Natural killer cell treated with Interleukin-12 subunit alpha and Interleukin-12 subunit beta and Interleukin-15 and Interleukin-18, amount 100 ng/mL, for 72 hours (primary cell): Measurements from ENCODE around the gene PGAP1. TPM values are rescaled to one million over a fixed set of nuclear protein-coding genes. Genes with fewer than 3 reads are reported as not detected.

ENCODE experiments used
- ATAC-seq, 2 donors: fragments of 150-1000 bp; cut with Tn5 transposase in 1 of 2; sonication (Bioruptor Pico), chemical (Tn5 transposase) in 1 of 2; 2 replicates each; pipeline ENCODE4 v1.10.0; 2021
- DNase-seq: peaks from one replicate; pipeline ENCODE4 v3.0.0; 2022; ENCODE audit warnings: low spot score
- H3K27ac Mint-ChIP-seq, 2 donors: 1 replicate in 1 of 2; 2 replicates in 1 of 2; pipeline ENCODE4 v1.8.0; 2022; ENCODE audit warnings: mixed read lengths in 2 of 2, mild to moderate bottlenecking in 1 of 2, moderate library complexity in 1 of 2
- H3K27me3 Mint-ChIP-seq, 2 donors: 1 replicate in 1 of 2; 2 replicates in 1 of 2; pipeline ENCODE4 v1.8.0; 2022; ENCODE audit warnings: mixed read lengths in 2 of 2
- H3K36me3 Mint-ChIP-seq: one replicate; pipeline ENCODE4 v1.8.0; 2022; ENCODE audit warnings: mixed read lengths
- H3K4me1 Mint-ChIP-seq, 2 donors: 1 replicate in 1 of 2; 2 replicates in 1 of 2; pipeline ENCODE4 v1.8.0; 2022; ENCODE audit warnings: low read depth in 2 of 2, mixed read lengths in 2 of 2, mild to moderate bottlenecking in 1 of 2
- H3K4me3 Mint-ChIP-seq: one replicate; pipeline ENCODE4 v1.8.0; 2022; ENCODE audit warnings: mixed read lengths
- H3K9me3 Mint-ChIP-seq: 2 replicates; pipeline ENCODE4 v1.8.0; 2022; ENCODE audit warnings: mixed read lengths
- total RNA-seq, 2 donors: library from RNA; stranded (reverse); gene quantifications; one replicate each; pipeline ENCODE4 v1.2.3, GENCODE V29; 2022

Gene PGAP1
- total RNA-seq, 2 donors from 2014 or later: 11.6 to 65.0 TPM

GRCh38 chr2:196840171-196840570, 86.3 kb downstream of the PGAP1 start:
- peaks cover 5% of the 10 kb centered on the region for H3K36me3 Mint-ChIP-seq
- peaks cover 0 to under 1% of the 10 kb centered on the region in 2 donors for H3K4me1 Mint-ChIP-seq
- no peak overlapping the region for H3K27ac Mint-ChIP-seq
- H3K9me3 Mint-ChIP-seq: no peaks in the 10 kb centered on the region
- no peak for DNase-seq
- no peak for ATAC-seq
- H3K4me3 Mint-ChIP-seq: no peak overlapping the region
- H3K27me3 Mint-ChIP-seq: no peaks in the 10 kb centered on the region

- no peak for DNase-seq
- Mint-ChIP-seq H3K4me3 (no peak overlapping the region), H3K27me3 (no peaks in the 10 kb centered on the region), H3K36me3 (peaks cover 5% of the 10 kb centered on the region), H3K9me3 (no peaks in the 10 kb centered on the region), H3K4me1 (no peaks in the 10 kb centered on the region), H3K27ac (no peak overlapping the region)
- ATAC-seq: no peak
Measured at GRCh38 chr2:196839574-196839973, 86.9 kb downstream of the PGAP1 start.

- Mint-ChIP-seq H3K36me3 (peaks cover 5% of the 10 kb centered on the region), H3K27me3 (no peaks in the 10 kb centered on the region), H3K27ac (no peak overlapping the region), H3K4me3 (no peak overlapping the region), H3K9me3 (no peaks in the 10 kb centered on the region), H3K4me1 (no peaks in the 10 kb centered on the region)
- no peak for DNase-seq
- no peak for ATAC-seq
Measured at GRCh38 chr2:196836440-196836839, 90.1 kb downstream of the PGAP1 start.

- Mint-ChIP-seq H3K27ac (no peak overlapping the region), H3K27me3 (peaks cover 6 to 9% of the 10 kb centered on the region in 2 donors), H3K4me1 (peaks cover 0 to 4% of the 10 kb centered on the region in 2 donors), H3K36me3 (no peaks in the 10 kb centered on the region), H3K9me3 (no peaks in the 10 kb centered on the region), H3K4me3 (no peak overlapping the region)
- no peak for ATAC-seq
- DNase-seq: no peak
Measured at GRCh38 chr2:196830701-196831100, 95.8 kb downstream of the PGAP1 start.

GRCh38 chr2:196827356-196827755, 99.2 kb downstream of the PGAP1 start:
- Mint-ChIP-seq H3K4me3 (no peak overlapping the region), H3K4me1 (peaks cover 0 to 4% of the 10 kb centered on the region in 2 donors), H3K27me3 (peaks cover 26 to 28% of the 10 kb centered on the region in 2 donors), H3K36me3 (no peaks in the 10 kb centered on the region), H3K9me3 (no peaks in the 10 kb centered on the region), H3K27ac (no peak overlapping the region)
- DNase-seq: no peak
- ATAC-seq: no peak

GRCh38 chr2:196823750-196824522, 102.6 kb downstream of the PGAP1 start:
- H3K27ac Mint-ChIP-seq: no peak overlapping the region
- peaks cover 0 to 4% of the 10 kb centered on the region in 2 donors for H3K4me1 Mint-ChIP-seq
- ATAC-seq: no peak
- no peak overlapping the region for H3K4me3 Mint-ChIP-seq
- H3K27me3 Mint-ChIP-seq: peaks cover 37 to 43% of the 10 kb centered on the region in 2 donors
- H3K9me3 Mint-ChIP-seq: peaks cover 3% of the 10 kb centered on the region
- H3K36me3 Mint-ChIP-seq: peaks cover 7% of the 10 kb centered on the region
- no peak for DNase-seq

GRCh38 chr2:196821195-196821594, 105.3 kb downstream of the PGAP1 start:
- Mint-ChIP-seq H3K27ac (no peak overlapping the region), H3K9me3 (peaks cover 8% of the 10 kb centered on the region), H3K4me3 (no peak overlapping the region), H3K36me3 (peaks cover 16% of the 10 kb centered on the region), H3K4me1 (no peaks in the 10 kb centered on the region), H3K27me3 (peaks cover 33 to 41% of the 10 kb centered on the region in 2 donors)
- ATAC-seq: no peak
- no peak for DNase-seq

- H3K4me3 Mint-ChIP-seq: no peak within 1 kb of the TSS
- DNase-seq (no peak), ATAC-seq (no peak)
- peaks cover 0 to 5% of the 10 kb centered on the region in 2 donors for H3K4me1 Mint-ChIP-seq
- H3K36me3 Mint-ChIP-seq: peaks cover 6% of the 10 kb centered on the region
- peaks cover 34 to 52% of the 10 kb centered on the region in 2 donors for H3K27me3 Mint-ChIP-seq
- H3K9me3 Mint-ChIP-seq: no peaks in the 10 kb centered on the region
- H3K27ac Mint-ChIP-seq: no peak within 1 kb of the TSS
Measured at GRCh38 chr2:196809260-196809659, 117.2 kb downstream of the PGAP1 start, which contains the start of gene C2orf66. TSS of gene C2orf66 (minus strand) at chr2:196809355. CDS start at chr2:196809336, 19 bp downstream.

GRCh38 chr2:196808083-196808665, 118.3 kb downstream of the PGAP1 start:
- H3K36me3 Mint-ChIP-seq: no peaks in the 10 kb centered on the region
- no peak overlapping the region for H3K27ac Mint-ChIP-seq
- no peaks in the 10 kb centered on the region for H3K9me3 Mint-ChIP-seq
- H3K4me3 Mint-ChIP-seq: no peak overlapping the region
- peaks cover 0 to 2% of the 10 kb centered on the region in 2 donors for H3K4me1 Mint-ChIP-seq
- DNase-seq: no peak
- no peak for ATAC-seq
- peaks cover 40 to 48% of the 10 kb centered on the region in 2 donors for H3K27me3 Mint-ChIP-seq

GRCh38 chr2:196804381-196804780, 122.1 kb downstream of the PGAP1 start:
- DNase-seq (no peak), ATAC-seq (no peak)
- no peak overlapping the region for H3K27ac Mint-ChIP-seq
- H3K4me3 Mint-ChIP-seq: no peak overlapping the region
- no peaks in the 10 kb centered on the region for H3K36me3 Mint-ChIP-seq
- H3K9me3 Mint-ChIP-seq: no peaks in the 10 kb centered on the region
- peaks cover 0 to 5% of the 10 kb centered on the region in 2 donors for H3K4me1 Mint-ChIP-seq
- peaks cover 20 to 36% of the 10 kb centered on the region in 2 donors for H3K27me3 Mint-ChIP-seq

- ATAC-seq (no peak), DNase-seq (no peak)
- peaks cover 13 to 30% of the 10 kb centered on the region in 2 donors for H3K27me3 Mint-ChIP-seq
- peaks cover 1 to 3% of the 10 kb centered on the region in 2 donors for H3K4me1 Mint-ChIP-seq
- H3K9me3 Mint-ChIP-seq: no peaks in the 10 kb centered on the region
- H3K27ac Mint-ChIP-seq: no peak overlapping the region
- H3K36me3 Mint-ChIP-seq: peaks cover under 1% of the 10 kb centered on the region
- H3K4me3 Mint-ChIP-seq: no peak overlapping the region
Measured at GRCh38 chr2:196802401-196802800, 124.1 kb downstream of the PGAP1 start.

GRCh38 chr2:196801674-196802261, 124.7 kb downstream of the PGAP1 start:
- ATAC-seq: no peak
- H3K27me3 Mint-ChIP-seq: peaks cover 11 to 30% of the 10 kb centered on the region in 2 donors
- H3K4me1 Mint-ChIP-seq: peaks cover 4 to 8% of the 10 kb centered on the region in 2 donors
- no peak for DNase-seq
- no peaks in the 10 kb centered on the region for H3K9me3 Mint-ChIP-seq
- H3K4me3 Mint-ChIP-seq: no peak overlapping the region
- H3K36me3 Mint-ChIP-seq: peaks cover 6% of the 10 kb centered on the region
- H3K27ac Mint-ChIP-seq: no peak overlapping the region

- peaks cover 9% of the 10 kb centered on the region for H3K36me3 Mint-ChIP-seq
- peaks cover 3 to 19% of the 10 kb centered on the region in 2 donors for H3K27me3 Mint-ChIP-seq
- no peaks in the 10 kb centered on the region for H3K9me3 Mint-ChIP-seq
- ATAC-seq: no peak
- DNase-seq: no peak
- H3K27ac Mint-ChIP-seq: peak overlapping the region; percentile 90 to 98
- H3K4me3 Mint-ChIP-seq: peak overlapping the region; percentile 93
- peaks cover 10% of the 10 kb centered on the region in 2 donors for H3K4me1 Mint-ChIP-seq
Measured at GRCh38 chr2:196798980-196799379, 127.5 kb downstream of the PGAP1 start.

GRCh38 chr2:196792865-196793264, 133.6 kb downstream of the PGAP1 start:
- Mint-ChIP-seq H3K9me3 (no peaks in the 10 kb centered on the region), H3K4me1 (peaks cover 7 to 10% of the 10 kb centered on the region in 2 donors), H3K4me3 (no peak overlapping the region), H3K27me3 (no peaks in the 10 kb centered on the region), H3K27ac (no peak overlapping the region), H3K36me3 (peaks cover 25% of the 10 kb centered on the region)
- DNase-seq (no peak), ATAC-seq (no peak)
